Hematopoietic multipotent progenitor cell treated with erythropoietin and hydrocortisone succinate and interleukin-3 and kit ligand, for 6 days (in vitro differentiated cells): ENCODE data around the gene CDK5RAP3.

ENCODE experiments used
- DNase-seq: peaks from one replicate; pipeline ENCODE4 v3.0.0-alpha.2; 2015

CDK5RAP3 gene

GRCh38 chr17:47949946-47950345, 21.0 kb upstream of the CDK5RAP3 start:
- DNase-seq = no peak

DNA sequence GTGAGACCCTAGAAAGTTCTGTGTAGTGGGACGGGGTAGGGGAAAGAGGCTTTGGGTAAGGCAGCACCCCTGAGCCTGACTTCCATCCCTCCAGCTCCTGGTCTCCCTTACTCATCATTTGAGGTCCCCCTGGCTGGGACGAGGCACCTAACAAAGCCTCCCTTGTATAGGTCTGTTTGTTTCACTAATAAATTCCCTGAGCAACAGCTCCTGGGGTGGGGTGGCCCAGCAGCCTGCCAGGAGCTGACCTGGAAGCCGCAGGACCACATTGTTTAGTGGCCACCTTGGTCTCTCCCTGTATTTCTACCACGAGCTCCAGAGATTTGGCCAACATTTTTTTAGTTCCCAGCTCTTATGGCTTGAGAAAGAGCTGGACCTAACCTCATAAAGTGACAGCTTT, 20.5 kb upstream of the CDK5RAP3 start:
- no peak for DNase-seq

- no peak for DNase-seq
Measured at GRCh38 chr17:47952171-47953021, 18.5 kb upstream of the CDK5RAP3 start.

GRCh38 chr17:47953909-47954308, 17.0 kb upstream of the CDK5RAP3 start:
- no peak for DNase-seq

- no peak for DNase-seq
Measured at GRCh38 chr17:47955497-47956461, 15.1 kb upstream of the CDK5RAP3 start.

DNA sequence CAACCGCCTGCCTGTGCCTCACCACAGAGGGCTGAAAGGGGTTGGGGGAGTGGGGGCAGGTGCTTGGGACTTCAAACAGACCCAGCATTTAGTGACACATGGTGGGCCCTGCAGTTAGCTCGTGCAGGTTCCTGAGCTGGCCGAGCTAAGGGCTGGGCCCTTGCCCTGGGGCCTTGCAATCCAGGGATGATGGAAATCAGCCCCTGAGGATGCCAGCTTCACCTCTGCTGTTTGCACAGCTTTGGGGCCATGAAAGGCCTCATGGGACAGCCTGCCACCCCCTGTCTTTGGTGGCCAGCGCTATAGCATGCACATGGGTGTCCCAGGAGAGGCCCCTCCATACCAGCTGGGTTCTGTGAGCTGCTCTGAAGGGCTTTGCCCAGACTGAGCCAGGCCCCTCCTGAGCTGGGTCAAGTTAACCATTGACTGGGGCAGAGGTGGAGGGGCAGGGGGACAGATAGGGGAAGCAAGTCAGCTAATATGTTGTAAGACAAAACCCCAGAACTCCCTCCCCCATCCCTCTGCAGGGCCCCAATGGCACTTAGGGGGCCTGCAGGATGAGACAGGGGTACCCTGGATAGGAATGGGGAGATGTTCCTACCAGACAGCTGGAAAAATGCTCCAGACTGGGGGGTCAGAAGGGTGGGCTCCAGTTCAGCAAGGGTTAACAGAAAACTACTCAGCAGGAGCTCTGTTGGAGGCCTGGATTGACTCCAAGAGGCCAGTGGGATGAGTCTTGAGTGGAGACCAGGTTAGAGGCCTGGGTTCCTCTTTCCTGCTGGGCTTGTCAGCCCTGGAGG, 13.9 kb upstream of the CDK5RAP3 start:
- no peak for DNase-seq

DNA sequence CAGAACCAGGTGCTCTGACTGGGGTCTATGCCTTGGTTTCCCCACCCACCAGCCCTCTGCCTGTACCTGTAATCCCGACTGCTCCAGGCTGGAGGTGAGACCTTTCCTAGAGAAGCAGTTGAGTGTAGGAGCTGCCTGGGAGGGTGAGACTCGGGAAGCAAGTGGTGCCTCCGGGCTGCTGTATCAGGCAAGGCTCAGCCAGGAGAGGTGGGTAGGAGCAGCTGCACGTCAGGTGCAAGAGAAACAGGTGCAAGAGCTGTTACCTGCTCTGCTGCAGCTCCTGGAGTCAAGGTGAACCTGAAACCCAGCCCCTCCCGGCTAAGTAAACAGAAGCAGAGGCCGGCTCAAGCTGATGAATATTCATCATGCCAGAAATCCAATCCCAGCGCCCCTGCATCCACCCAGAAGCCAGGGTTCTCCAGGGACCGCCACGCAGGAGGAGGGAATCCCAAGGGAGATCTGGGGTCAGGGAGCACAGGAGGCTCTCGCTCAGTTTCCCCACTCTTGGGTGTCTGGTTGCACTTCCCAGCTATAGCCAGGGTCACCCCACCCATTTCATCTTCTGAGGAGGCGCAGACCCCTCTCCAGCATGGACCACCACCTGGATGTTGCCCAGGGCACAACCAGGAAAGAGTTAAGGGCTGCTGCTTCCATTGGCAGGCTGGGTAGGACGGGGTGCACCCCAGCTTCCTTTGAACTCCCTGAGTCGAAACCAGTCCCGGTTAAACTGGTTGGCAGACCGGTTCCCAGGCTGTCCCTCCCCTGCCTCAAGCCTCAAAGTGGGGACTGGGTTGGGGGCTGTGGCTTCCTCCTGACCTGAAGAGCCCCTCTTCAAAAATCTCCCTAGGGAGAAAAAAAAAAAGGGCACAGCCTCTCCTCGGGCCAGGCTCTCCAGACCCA, 13.1 kb upstream of the CDK5RAP3 start, which contains the start of gene PRR15L:
TSS of gene PRR15L (minus strand) at position 293 of the 900 bp plus-strand sequence. CDS start 4,649 bp downstream, outside the sequence.
- no peak for DNase-seq

DNA sequence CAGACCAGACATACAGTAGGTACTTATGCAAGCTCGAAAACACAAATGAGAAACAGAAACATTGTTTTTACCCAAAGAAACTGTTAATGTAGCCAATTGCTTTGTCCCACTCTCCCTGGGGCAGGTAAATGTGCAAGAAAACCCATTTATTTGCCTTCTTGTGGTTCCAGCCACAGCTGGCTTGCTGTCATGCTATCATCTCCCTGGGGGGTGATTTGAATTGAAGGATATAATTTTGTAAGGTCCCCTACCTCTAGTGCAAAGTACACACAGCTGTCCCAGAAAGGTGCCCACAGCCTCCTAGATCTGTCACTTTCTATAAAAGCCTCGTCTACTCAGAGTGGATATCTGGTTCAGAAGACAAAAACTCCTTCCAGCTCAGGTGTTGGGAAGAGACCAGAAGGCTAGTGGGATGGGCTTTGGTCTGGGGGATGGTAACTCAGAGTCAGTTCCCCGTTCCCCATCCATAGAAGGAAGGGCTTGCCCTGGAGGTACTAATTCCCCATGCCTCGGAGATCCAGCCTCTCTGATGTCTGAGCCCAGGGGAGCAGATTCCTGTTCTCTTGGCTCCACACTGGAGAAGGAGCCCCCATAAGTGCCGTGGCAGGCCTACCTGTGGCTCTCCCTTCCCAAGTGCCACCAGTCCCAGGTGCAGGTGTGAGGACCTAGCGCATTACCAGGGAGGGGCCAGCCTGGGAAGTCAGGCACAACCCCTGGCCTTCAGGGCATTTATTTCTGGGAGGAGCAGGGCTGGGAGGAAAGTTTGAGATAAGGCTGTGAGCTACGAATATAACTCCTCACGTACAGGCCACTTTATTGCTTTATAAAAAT, 10.9 kb upstream of the CDK5RAP3 start:
- no peak for DNase-seq

- DNase-seq = no peak
Measured at GRCh38 chr17:47961406-47961805, 9.5 kb upstream of the CDK5RAP3 start.

DNA sequence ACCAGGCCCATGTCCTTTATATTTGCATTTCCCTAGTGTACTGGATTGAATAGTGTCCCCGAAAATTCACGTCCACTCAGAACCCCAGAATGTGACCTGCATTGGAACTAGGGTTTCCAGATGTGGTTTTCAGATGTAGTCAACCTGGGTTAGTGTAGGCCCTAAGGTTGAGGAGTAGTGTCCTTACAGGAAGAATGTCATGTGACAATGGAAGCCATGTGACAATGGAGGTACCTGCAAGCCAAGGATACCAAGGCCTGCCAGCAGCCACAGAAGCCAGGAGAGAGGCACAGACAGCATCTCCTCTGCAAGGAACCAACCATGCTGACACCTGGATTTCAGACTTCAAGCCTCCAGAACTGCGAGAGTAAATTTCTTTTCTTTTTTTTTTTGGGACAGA, 8.0 kb upstream of the CDK5RAP3 start:
- no peak for DNase-seq

- no peak for DNase-seq
Measured at GRCh38 chr17:47964856-47965255, 6.1 kb upstream of the CDK5RAP3 start.

GRCh38 chr17:47966079-47966519, 4.8 kb upstream of the CDK5RAP3 start:
- no peak for DNase-seq

DNA sequence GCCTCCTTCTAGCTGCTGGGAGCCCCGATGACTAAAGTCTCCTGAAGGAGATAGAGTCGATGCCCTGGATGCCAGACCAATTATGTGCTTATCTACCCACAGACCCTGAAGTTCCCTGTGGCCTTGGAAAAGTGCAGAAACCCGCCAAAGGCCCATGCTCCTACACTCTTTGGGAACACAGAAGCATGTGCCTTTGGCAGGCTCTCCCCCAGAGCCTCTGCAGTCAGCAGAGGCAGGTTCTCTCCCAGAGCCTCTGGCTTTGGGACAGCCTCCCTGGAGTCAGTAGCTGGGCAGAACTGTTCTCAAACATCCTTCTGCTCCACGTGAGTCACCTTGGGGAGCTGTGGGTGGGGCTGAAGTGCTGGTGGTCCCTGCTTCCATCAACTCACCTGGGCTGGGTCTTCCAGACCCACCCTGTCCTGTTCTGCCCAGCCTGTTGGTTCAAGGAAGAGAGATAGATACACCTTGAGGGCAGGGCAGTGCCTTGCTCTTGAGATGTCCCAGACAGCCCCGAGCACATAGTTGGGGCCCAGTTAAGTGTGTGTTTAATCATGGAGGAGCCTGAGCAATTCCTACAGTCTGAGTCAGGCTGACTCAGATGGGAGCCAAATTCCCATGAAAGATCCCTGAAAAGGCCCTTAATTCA, 3.2 kb upstream of the CDK5RAP3 start:
- DNase-seq = no peak

DNA sequence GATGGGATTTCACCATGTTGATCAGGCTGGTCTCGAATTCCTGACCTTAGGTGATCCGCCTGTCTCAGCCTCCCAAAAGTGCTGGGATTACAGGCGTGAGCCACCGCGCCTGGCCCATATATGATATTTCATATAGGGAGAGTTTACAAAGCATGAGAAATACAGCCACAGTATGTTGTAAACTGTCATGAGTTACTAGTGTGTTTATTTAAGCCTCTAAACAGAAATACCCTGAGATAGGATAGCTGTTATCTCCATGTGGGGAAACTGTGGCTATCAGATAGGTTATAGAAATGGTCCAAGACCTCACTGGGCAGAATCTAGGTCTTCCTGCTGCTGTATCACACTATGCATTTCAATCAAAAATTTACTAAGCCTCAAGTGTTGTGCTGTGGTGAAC, 2.1 kb upstream of the CDK5RAP3 start:
- DNase-seq = peak; percentile 41

- DNase-seq = no peak
Measured at GRCh38 chr17:47969930-47970724, 786 bp upstream of the CDK5RAP3 start.

DNA sequence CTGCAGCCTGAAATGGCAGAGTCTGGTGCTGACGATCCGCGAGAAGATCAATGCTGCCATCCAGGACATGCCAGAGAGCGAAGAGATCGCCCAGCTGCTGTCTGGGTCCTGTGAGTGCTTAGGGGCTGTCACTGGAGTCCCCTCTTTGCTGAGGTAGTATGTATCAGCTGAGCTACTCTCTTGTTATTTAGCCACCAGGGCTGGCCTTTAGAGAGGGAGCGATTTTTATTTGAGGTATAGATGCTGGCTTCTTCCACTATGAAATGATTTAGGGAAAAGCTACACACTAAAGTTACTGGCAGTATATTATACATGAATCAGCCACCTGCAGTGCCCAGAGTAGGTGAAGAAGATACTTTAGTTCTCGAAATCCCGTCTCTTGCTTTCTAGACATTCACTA, 2.6 kb downstream of the CDK5RAP3 start:
- no peak for DNase-seq

DNA sequence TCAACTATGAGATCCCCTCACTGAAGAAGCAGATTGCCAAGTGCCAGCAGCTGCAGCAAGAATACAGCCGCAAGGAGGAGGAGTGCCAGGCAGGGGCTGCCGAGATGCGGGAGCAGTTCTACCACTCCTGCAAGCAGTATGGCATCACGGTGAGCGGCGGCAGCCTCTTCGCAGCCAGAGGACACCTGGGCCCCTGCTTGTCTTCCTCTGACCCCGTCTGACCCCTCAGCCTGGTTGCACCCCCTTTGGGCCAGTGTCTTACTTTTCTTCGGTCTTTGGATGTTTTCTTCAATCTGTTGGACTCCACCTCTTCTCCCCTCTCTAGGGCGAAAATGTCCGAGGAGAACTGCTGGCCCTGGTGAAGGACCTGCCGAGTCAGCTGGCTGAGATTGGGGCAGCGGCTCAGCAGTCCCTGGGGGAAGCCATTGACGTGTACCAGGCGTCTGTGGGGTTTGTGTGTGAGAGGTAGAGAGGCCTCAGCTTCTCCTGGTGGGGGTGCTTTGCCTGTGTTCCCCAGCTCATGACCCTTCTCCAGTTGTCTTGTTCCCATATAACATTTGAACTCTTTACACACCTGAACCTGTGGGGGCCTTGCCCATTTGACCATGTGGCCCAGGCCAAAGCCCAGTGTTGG, 4.4 kb downstream of the CDK5RAP3 start:
- no peak for DNase-seq

DNA sequence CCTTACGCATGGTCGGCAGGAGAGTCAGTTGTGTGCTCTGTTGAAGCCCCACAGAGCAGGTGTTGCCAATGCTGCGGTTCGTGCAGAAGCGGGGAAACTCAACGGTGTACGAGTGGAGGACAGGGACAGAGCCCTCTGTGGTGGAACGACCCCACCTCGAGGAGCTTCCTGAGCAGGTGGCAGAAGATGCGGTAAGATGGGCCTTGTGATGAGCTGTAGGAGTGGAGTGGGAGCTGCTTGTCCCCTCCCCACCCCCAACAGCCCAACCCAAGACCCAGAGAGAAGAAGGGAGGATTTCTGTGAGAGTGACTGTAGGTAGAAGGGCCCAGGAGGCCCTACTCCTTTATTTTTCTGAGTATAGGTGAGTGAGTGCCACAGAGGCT, 4.9 kb downstream of the CDK5RAP3 start:
- DNase-seq = no peak

GRCh38 chr17:47978324-47978723, 7.4 kb downstream of the CDK5RAP3 start:
- DNase-seq = peak; percentile 86
